Gastroesophageal sphincter (tissue), 3 donors: ENCODE measurements around the gene MAS1L.

Source experiments
- CTCF ChIP-seq, 4 experiments: fragments of 200-600 bp in 2 of 4; fragments of 450-650 bp in 2 of 4; sonication (generic) in 1 of 4; IDR thresholded peaks; one replicate each; pipeline ENCODE4 v1.5.1; 2017 to 2019; ENCODE audit warnings: antibody characterized with exemption in 4 of 4, mild to moderate bottlenecking in 2 of 4, moderate library complexity in 2 of 4
- EP300 ChIP-seq: sonication (generic); formaldehyde crosslinking; IDR thresholded peaks from one replicate; pipeline ENCODE4 v1.6.1; 2017; ENCODE audit warnings: antibody characterized with exemption, mild to moderate bottlenecking
- POLR2A ChIP-seq, 2 donors: fragments of 450-650 bp; IDR thresholded peaks; one replicate each; pipeline ENCODE4 v1.6.1; 2017; ENCODE audit warnings: antibody characterized with exemption in 2 of 2, mild to moderate bottlenecking in 2 of 2, moderate library complexity in 1 of 2
- POLR2AphosphoS5 ChIP-seq: sonication (generic); formaldehyde crosslinking; IDR thresholded peaks from one replicate; pipeline ENCODE4 v1.6.1; 2017; ENCODE audit warnings: antibody characterized with exemption

- no peak for TF ChIP-seq CTCF (IDR thresholded peaks at IDR 0.05)
- no peak for TF ChIP-seq POLR2A (IDR thresholded peaks at IDR 0.05)
- no peak for TF ChIP-seq POLR2AphosphoS5
- TF ChIP-seq EP300, result no peak
Measured at GRCh38 chr6:29486577-29486976, 1.2 kb downstream of the MAS1L start.
